Prostate gland (tissue), 2 donors: ENCODE measurements around the gene INSYN2B. TPM values are rescaled to one million over a fixed set of nuclear protein-coding genes. Genes with fewer than 3 reads are reported as not detected.

Experiments used
- DNase-seq: peaks from one replicate; pipeline ENCODE4 v3.0.0-alpha.2; 2019; ENCODE audit warnings: low spot score
- H3K27ac ChIP-seq, 2 donors: fragments of 200-600 bp; sonication (generic); 2 replicates each; pipeline ENCODE4 v1.5.1; 2017 to 2019
- H3K27me3 ChIP-seq: fragments of 200-600 bp; sonication (generic); replicated peaks from 2 replicates; pipeline ENCODE4 v1.5.1; 2019; ENCODE audit not compliant: insufficient read depth
- H3K36me3 ChIP-seq, 2 donors: fragments of 200-600 bp; sonication (generic); 1 replicate in 1 of 2; 2 replicates in 1 of 2; pipeline versions ENCODE4 v1.5.1 to v1.8.1; 2017 to 2019
- H3K4me1 ChIP-seq: fragments of 200-600 bp; sonication (generic); replicated peaks from 2 replicates; pipeline ENCODE4 v1.5.1; 2019
- H3K4me3 ChIP-seq, 2 donors: fragments of 200-600 bp; sonication (generic); 2 replicates each; pipeline ENCODE4 v1.5.1; 2017 to 2019
- H3K9me3 ChIP-seq: fragments of 200-600 bp; sonication (generic); 2 replicates; pipeline ENCODE4 v1.5.1; 2017
- POLR2A ChIP-seq: fragments of 450-650 bp; IDR thresholded peaks from one replicate; pipeline ENCODE4 v1.6.1; 2016; ENCODE audit warnings: antibody characterized with exemption, mild to moderate bottlenecking
- POLR2AphosphoS5 ChIP-seq: sonication (generic); formaldehyde crosslinking; IDR thresholded peaks from one replicate; pipeline ENCODE4 v1.6.1; 2017; ENCODE audit warnings: antibody characterized with exemption
- WGBS: methylation state at CpG from one replicate; pipeline ENCODE4 v1.1.5; 2018; 5-methylcytosine and 5-hydroxymethylcytosine counted together
- intact Hi-C: fragments of 100-400 bp; cut with DNase I; formaldehyde crosslinking; loops from one replicate; pipeline ENCODE4 v1.14.2; 2022
- total RNA-seq, 2 donors: library from RNA; depleted of rRNA; stranded (reverse); fragments of >200 nt; gene quantifications; one replicate each; pipeline ENCODE4 v1.1.0, GENCODE V29; 2016
- TF ChIP-seq, protein P1 (sequence below), 4 experiments: fragments of 200-600 bp in 2 of 4; fragments of 450-650 bp in 2 of 4; sonication (generic) in 2 of 4; IDR thresholded peaks; 1 replicate in 3 of 4; 2 replicates in 1 of 4; pipeline ENCODE4 v1.5.1; 2016 to 2019; ENCODE audit warnings: antibody characterized with exemption in 4 of 4, mild to moderate bottlenecking in 2 of 4, moderate library complexity in 2 of 4

The INSYN2B gene
- total RNA-seq, 2 donors from 2014 or later = 0.17 to 8.4 TPM

DNA sequence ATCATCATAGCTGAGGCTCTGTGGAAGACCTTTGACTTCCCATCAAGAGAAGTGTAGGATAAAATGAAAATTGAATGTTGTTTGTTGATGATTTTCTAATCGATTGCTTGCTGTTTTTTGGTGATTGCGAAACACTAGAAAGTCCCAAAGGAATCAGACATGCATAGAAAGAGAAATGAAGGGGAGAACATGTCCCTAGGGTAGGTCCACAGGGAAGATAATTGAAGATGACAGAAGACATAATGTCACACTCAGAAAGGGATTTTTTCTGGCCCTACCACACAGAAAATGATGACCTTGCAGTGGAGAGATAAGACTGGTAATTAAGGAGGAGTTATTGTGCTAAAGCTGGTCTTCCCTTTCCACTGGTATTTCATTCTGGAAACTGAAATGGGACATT lies 62.8 kb downstream of the INSYN2B start:
- Histone ChIP-seq H3K27ac (no peak overlapping the region), H3K4me3 (no peak overlapping the region), H3K4me1 (no peaks in the 10 kb centered on the region), H3K36me3 (no peaks in the 10 kb centered on the region), H3K27me3 (no peaks in the 10 kb centered on the region), H3K9me3 (no peaks in the 10 kb centered on the region)
- TF ChIP-seq, protein P1, sequence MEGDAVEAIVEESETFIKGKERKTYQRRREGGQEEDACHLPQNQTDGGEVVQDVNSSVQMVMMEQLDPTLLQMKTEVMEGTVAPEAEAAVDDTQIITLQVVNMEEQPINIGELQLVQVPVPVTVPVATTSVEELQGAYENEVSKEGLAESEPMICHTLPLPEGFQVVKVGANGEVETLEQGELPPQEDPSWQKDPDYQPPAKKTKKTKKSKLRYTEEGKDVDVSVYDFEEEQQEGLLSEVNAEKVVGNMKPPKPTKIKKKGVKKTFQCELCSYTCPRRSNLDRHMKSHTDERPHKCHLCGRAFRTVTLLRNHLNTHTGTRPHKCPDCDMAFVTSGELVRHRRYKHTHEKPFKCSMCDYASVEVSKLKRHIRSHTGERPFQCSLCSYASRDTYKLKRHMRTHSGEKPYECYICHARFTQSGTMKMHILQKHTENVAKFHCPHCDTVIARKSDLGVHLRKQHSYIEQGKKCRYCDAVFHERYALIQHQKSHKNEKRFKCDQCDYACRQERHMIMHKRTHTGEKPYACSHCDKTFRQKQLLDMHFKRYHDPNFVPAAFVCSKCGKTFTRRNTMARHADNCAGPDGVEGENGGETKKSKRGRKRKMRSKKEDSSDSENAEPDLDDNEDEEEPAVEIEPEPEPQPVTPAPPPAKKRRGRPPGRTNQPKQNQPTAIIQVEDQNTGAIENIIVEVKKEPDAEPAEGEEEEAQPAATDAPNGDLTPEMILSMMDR (IDR thresholded peaks at IDR 0.05) = no peak
- intact Hi-C loops = no loop called here
- no peak for DNase-seq
- 94% methylated on average over 2 of the region's 2 CpGs for WGBS

DNA sequence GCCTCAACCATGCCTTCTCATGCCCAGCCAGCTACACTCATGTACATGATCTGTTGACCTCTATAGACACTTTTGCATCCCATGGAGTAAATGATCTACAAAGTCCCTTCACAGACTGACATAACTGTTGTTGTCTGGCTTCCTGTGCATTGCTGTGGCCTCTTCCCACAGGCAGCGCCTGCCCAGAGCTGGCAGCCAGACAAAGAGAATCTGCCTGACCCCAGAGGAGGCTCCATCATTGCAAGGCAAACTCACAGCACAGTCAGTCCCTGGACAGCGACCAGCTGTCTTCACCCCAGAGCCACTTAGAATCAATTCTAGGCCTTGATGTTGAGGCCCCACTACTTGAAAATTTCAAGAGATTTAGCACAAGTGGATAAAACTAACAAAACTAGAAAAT lies 65.5 kb downstream of the INSYN2B start:
- H3K36me3 ChIP-seq = no peaks in the 10 kb centered on the region
- WGBS = 40% methylated on average over 2 of the region's 2 CpGs
- intact Hi-C loops = no loop called here
- no peaks in the 10 kb centered on the region for H3K27me3 ChIP-seq
- TF ChIP-seq, protein P1 (IDR thresholded peaks at IDR 0.05) = no peak
- TF ChIP-seq POLR2A = no peak
- H3K27ac ChIP-seq = no peak overlapping the region
- H3K4me3 ChIP-seq = no peak overlapping the region
- H3K9me3 ChIP-seq = no peaks in the 10 kb centered on the region
- no peaks in the 10 kb centered on the region for H3K4me1 ChIP-seq
- DNase-seq = no peak

DNA sequence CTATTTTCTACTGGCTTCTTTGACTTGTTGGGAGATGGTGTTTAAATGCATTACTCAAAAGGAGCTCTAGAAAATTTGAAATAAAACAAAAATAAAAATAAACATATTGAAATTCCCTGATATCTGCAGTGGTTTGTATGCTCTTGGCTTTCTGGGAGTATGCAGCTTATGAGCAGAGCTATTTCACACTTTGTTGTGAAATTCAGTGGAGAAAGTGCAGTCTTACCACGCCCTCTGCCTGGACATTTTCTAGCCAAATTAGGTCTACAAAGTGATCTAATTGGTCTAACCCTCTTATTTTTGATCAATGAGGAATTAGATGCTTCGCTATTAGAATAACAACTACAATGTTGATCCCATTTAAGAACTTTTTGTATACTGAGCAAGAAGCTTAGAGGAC lies 66.8 kb downstream of the INSYN2B start:
- H3K27ac ChIP-seq = no peak overlapping the region
- H3K36me3 ChIP-seq = no peaks in the 10 kb centered on the region
- H3K4me3 ChIP-seq = no peak overlapping the region
- H3K9me3 ChIP-seq = no peaks in the 10 kb centered on the region
- TF ChIP-seq POLR2A (no peak), POLR2AphosphoS5 (no peak)
- TF ChIP-seq, protein P1 (IDR thresholded peaks at IDR 0.05) = no peak
- H3K4me1 ChIP-seq = no peaks in the 10 kb centered on the region
- intact Hi-C loops = no loop called here
- DNase-seq = no peak
- 98% methylated on average over 2 of the region's 2 CpGs for WGBS
- no peaks in the 10 kb centered on the region for H3K27me3 ChIP-seq

DNA sequence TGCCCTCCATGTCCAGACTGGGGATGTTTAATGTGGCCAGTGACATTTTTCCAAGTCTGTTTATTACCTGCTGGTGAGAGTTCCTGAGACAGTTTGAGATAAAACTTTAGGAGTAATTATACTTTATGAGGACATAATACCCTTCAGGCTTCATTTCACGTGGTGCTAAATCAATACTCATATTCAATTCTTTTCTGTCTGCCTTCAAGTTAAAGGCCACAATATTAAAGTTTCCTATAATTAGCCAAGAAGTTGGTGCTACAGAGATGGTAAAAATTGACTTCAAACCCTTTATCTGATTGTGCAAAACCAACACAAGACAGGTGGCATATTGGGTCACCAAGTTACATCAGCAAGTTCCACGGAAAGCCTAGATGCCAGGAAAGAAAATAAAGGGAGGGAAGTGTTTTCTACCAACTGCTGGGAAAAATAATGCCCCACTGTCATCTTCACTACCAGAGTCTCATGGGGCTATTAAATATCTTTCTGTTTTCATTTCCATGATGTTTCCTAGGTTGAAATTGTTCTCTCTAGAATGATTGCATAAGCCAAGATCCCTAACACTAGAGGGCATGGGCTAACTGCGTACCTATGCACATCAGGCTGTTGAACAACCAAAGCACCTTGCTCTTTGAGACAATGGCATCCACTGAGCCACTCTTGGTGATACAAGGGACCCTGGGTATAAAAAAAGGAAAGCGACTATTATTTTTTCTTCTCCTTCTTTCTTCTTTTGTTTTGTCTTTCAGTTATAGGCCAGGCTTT lies 68.7 kb downstream of the INSYN2B start:
- H3K4me1 ChIP-seq = no peaks in the 10 kb centered on the region
- no peak for TF ChIP-seq POLR2A
- TF ChIP-seq, protein P1 (IDR thresholded peaks at IDR 0.05) = peak in 1 of 4 experiments; percentile 6
- no peak overlapping the region for H3K4me3 ChIP-seq
- no peaks in the 10 kb centered on the region for H3K36me3 ChIP-seq
- no peak for DNase-seq
- intact Hi-C loops = no loop called here
- no peak overlapping the region for H3K27ac ChIP-seq
- 74% methylated on average over 4 of the region's 4 CpGs for WGBS
- H3K27me3 ChIP-seq = no peaks in the 10 kb centered on the region
- no peaks in the 10 kb centered on the region for H3K9me3 ChIP-seq

DNA sequence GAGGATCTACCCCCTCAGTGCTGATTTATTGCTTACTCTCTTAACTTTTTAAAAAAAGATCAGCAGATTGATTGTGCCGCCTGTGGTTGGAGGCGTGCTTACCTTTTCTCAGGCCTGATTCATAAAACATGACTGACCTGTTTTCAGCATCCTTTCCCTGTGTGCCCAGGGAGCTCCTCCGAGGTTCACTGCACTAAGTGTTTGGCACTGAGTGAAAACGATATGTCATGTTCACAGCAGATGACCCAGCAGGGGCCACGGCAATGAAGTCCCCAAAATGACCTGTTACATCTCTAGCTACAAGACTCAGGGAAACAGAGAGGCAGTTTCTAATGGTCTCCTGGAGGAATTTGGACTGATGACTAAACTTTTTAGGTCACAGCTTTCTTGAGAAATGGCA lies 69.9 kb downstream of the INSYN2B start:
- H3K27me3 ChIP-seq = no peaks in the 10 kb centered on the region
- no peak for DNase-seq
- TF ChIP-seq, protein P1 (IDR thresholded peaks at IDR 0.05) = no peak
- TF ChIP-seq POLR2AphosphoS5 (no peak), POLR2A (no peak)
- no peaks in the 10 kb centered on the region for H3K9me3 ChIP-seq
- no peaks in the 10 kb centered on the region for H3K4me1 ChIP-seq
- H3K36me3 ChIP-seq = no peaks in the 10 kb centered on the region
- no peak overlapping the region for H3K27ac ChIP-seq
- 62% methylated on average over 5 of the region's 5 CpGs for WGBS
- intact Hi-C loops = no loop called here
- H3K4me3 ChIP-seq = no peak overlapping the region
